ENCODE measurements around the gene GALNT13.

- TF ChIP-seq POLR2A (IDR thresholded peaks at IDR 0.05; ENCODE audit: low read length) (no peak), GATA1 (IDR thresholded peaks at IDR 0.05; ENCODE audit: low read depth, low read length) (no peak)
These were observed 222.1 kb downstream of the GALNT13 start for GRCh38 chr2:154093856-154094255.
